Activated CD4-positive, alpha-beta T cell treated with anti-CD3 and anti-CD28 coated beads, Interleukin-2, amount 50 U/mL, for 16 hours (primary cell): ENCODE data around the gene CTIF.

Experiments used
- DNase-seq: peaks from one replicate; pipeline ENCODE4 v3.0.0-alpha.2; 2020

The CTIF gene

DNA sequence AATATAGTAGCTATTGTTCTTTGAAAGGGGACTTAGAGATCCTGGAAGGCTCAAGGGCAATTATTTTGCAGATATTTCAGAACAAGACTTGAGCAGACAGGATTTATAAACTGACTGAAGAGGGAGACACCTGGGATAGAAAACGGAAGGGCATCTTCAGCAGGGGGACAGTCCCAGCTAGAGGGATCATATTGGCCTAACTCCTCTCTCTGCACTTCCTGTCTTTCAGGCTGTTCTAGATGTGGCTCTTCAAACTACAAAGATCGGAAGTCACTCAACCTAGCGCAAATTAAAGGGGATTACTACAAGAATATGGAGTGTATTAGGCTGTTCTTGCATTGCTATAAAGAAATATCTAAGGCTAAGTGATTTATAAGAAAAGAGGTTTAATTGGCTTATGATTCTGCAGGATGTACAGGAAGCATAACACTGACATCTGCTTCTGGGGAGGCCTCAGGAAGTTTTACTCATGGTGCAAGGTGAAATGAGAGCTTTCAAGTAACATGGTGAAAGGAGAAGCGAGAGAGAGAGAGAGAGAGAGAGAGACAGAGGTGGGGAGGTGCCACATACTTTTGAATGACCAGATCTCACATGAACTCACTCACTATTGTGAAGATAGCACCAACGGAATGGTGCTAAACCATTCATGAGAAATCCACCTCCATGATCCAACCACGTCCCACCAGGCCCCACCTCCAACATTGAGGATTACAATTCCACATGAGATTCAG lies 5.3 kb upstream of the CTIF start:
- no peak for DNase-seq

GRCh38 chr18:48534364-48534763 lies 4.5 kb upstream of the CTIF start:
- DNase-seq, result no peak

GRCh38 chr18:48535956-48536355 lies 2.9 kb upstream of the CTIF start:
- no peak for DNase-seq

DNA sequence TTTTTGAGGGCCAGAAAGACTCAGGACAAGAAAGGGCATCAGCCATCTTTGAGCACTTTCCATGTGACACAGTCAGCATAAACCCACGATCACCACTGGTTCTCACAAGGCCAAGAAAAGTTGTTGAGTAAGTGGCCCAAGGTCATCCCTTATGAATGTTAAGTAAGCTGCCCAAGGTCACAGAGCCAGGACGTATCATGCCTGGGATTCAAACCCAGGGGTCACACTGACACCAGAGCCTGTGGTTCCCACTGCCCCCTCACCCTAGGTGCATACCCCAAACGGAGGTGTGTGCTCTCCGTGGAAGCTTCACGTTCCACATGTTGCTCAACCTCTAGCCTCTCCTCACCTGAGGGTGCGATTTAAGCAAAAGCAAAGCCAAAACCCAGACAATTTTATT lies 2.3 kb upstream of the CTIF start:
- DNase-seq, result no peak

DNA sequence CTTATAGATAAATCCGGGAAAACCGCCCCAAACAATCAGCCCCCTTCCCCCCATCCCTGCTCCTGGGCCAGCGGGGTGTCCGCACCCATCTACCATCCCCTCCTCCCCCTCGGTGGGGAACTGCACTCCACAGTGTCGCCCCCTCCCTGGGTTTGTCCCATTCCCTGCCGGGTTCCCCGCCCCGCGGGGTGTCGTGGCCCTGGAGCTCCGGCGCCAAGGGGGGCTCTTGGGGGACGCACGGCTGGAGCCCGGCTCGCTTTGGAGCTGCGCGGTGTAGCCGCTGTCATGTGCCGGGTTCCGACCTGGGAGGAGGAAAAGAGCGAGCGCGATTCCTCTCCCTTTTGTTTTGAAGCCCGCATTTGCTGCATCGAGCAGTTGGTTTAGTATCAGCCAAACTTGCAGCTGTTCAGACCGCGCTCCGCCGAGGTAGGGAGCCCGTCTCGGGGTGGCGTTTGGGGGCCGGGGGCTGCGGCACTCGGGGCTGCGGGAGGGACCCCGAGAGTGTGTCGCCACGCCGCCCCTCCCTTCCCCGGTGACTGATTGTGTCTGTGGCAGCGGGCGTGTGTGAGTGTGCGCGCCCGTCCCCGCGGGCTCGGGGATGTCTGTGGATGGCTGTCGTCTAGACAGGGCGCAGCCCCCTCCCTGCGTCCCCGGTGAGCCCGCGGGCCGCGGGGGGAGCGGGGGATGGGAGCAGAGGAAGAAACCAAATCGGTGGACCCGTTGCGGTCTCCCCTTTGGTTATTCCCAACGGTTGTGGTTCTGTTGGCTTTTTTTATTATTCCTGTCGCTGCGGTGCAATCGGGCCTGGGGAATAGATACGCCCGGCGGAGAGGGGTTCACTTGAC lies 797 bp downstream of the CTIF start:
- DNase-seq, result no peak

- peak; percentile 31 for DNase-seq
Observed at GRCh38 chr18:48540251-48541025, 1.6 kb downstream of the CTIF start.

- peak; percentile 15 for DNase-seq
Observed at GRCh38 chr18:48541026-48541746, 2.4 kb downstream of the CTIF start.

DNA sequence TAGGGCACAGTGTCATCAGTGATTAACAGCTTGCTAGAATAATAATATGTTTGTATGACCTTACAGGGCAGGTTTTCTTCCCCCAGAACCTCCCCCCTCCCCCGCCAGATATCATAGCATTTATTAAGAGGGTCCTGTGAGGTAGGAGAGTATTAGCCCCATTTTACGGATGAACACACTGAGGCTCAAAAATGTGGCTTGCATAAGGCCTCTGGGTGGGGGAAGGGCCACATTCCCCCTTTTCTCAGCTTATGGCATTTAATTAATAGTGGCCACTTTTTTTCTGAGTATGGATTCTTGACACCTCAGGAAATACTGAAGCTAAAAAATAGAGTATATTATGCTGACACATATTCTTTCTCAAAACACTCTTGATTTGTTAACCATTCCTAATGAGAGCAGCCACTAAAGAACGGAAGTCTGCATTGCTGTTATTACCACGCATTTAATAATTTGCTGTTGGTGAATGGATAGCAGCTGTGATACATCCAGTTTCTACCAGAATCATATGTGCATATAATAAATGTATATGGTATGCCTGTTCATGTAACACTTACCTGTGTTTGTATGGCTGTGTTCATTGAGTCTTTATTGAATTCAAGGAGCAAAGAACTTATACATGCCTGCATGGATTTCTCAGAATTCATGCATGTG lies 3.0 kb downstream of the CTIF start:
- no peak for DNase-seq

GRCh38 chr18:48542513-48543181 lies 3.8 kb downstream of the CTIF start:
- DNase-seq, result no peak

DNA sequence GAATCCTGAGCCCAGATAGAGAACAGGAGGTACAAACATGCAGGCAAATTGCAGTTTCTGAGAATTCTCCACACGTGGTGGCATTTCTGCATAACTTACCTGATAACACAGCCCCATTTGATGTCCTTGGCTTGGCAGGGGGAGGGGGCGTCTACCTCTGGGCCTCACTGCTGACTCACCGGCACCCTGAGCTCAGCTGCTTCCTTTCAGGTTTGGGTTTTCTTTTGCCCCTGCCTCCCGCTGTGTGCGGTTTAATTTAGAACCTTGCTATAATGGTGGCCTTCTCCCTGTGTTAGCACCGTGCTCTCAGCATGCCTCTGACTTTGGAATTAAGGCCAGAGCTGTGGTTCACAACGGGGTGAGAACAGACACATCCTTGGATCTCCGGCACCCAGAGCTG lies 4.4 kb downstream of the CTIF start:
- peak; percentile 23 for DNase-seq

DNA sequence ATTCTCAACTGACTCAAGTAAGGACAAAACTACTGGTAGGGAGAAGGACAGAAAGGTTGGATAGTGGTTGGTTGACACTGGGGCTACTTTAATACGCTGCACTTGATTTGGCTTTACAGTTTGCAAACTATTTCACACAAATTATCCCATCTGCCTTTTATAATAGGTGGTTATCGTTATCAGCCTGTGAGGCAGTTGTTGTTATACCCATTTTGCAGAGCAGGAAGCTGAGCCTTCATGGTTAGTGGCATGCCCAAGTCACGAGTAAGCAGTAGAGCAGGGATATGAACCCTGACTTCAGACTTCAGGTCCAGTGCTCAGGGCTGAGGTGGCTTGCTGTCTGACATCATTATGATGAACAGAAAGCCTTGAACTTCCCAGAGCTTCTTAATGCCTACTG lies 5.3 kb downstream of the CTIF start:
- DNase-seq, result no peak

GRCh38 chr18:48544661-48545415 lies 6.0 kb downstream of the CTIF start:
- DNase-seq, result no peak

DNA sequence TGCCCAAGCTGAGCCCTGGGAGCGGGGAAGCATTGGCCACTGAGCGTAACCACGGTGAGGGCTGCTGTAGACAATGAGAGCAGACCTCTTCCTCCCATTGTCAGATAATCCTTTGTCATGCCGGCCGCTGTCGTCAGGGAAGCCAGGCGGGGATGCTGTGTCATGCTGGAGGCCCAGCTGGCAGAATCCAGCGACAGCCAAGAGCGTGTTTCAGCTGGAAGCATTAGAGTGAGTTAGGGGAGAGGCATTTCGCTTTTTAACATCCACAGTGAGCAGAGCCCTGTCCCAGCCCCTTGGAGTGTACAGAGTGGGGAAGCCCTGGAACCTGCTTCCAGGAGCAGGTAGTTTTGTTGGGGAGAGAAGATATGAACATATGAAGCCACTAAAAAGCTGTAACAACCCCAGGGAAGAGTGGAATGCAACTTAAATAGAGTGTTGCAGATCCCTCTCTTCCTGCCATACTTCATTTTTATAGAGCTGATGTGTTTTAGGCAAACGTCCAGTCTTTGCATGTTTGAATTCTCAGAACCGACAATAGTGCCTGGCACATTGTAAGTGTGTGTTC lies 7.0 kb downstream of the CTIF start:
- no peak for DNase-seq

DNA sequence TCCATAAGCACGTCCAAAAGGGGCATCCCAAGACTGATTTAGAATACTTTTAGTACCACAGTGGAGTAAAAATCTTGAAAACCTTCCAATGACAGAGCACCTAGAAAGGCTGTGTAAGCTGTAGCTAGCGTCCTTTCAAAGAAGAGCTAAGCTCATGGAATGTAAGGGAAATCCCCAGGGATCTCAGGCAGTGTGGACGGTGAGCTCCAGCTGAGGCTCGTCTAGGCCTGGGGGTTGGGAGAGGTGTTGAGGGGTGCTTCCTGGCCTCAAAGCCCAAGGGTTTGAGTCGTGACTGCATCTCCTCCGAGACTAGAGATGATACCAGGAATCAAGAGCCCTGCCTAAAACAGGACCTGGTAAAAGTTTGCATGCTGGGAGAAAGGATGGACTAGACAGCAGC lies 7.6 kb downstream of the CTIF start:
- DNase-seq, result no peak

DNA sequence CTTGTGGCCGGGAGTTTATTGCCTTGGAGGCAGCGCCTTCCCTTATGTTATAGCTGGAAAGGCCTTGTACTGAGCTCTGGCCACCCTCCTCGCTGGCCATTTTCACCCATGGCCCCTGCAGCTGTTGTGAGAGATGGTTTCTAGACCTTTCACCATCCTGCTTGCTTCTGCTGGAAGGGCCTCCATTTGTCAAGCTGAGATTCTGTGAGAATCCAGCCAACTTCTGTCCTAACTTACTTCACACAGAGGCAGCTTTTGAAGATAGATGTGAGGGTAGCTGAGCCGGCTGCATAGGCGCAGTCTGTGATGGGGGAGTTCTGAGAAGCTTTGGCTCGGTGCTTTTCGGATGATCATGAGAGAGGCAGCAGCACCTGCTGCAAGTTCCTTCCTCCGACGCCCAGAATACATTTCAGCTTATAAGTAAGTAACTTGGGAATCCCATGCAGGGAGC lies 8.7 kb downstream of the CTIF start:
- DNase-seq, result no peak

- no peak for DNase-seq
Observed at GRCh38 chr18:48548011-48548771, 9.4 kb downstream of the CTIF start.

- DNase-seq, result no peak
Observed at GRCh38 chr18:48548921-48549320, 10.1 kb downstream of the CTIF start.

GRCh38 chr18:48550101-48550729 lies 11.4 kb downstream of the CTIF start:
- DNase-seq, result no peak

GRCh38 chr18:48551100-48551499 lies 12.3 kb downstream of the CTIF start:
- DNase-seq, result no peak
